Thyroid gland (tissue), 4 donors: ENCODE measurements around the gene DPYSL4.

Experiments used
- POLR2A ChIP-seq, 2 donors: fragments of 450-650 bp; IDR thresholded peaks; one replicate each; pipeline ENCODE4 v1.6.1; 2017; ENCODE audit warnings: antibody characterized with exemption in 2 of 2, mild to moderate bottlenecking in 2 of 2, moderate library complexity in 1 of 2
- TF ChIP-seq, protein P1 (sequence below), 6 experiments: fragments of 200-600 bp in 3 of 6; fragments of 450-650 bp in 3 of 6; sonication (generic) in 3 of 6; IDR thresholded peaks; one replicate each; pipeline ENCODE4 v1.5.1; 2016 to 2019; ENCODE audit warnings: antibody characterized with exemption in 6 of 6, mild to moderate bottlenecking in 2 of 6, inconsistent platforms in 1 of 6, moderate library complexity in 1 of 6

DNA sequence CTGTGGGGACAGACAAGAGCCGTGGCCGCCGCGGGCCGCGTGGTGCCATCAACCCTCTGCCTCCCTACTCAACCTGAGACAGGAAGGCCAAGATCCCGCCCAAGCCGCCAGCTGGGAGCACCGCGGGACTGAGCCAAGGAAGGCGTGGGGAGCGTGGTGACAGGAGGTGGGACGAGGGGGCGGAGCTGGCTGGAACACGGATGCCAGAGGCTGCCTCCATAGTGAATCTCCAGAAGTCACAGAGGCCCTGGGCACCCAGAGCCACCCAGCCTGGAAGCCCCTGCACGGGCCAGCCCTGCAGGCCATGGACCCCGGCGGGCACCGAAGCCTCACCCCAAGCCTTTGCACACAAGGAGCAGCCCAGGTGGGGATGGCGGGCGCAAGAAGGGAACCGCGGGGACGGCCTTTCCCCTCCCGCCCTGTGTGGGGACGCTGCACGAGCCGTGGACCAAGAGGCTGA is 18.1 kb upstream of the DPYSL4 start:
- TF ChIP-seq, protein P1, sequence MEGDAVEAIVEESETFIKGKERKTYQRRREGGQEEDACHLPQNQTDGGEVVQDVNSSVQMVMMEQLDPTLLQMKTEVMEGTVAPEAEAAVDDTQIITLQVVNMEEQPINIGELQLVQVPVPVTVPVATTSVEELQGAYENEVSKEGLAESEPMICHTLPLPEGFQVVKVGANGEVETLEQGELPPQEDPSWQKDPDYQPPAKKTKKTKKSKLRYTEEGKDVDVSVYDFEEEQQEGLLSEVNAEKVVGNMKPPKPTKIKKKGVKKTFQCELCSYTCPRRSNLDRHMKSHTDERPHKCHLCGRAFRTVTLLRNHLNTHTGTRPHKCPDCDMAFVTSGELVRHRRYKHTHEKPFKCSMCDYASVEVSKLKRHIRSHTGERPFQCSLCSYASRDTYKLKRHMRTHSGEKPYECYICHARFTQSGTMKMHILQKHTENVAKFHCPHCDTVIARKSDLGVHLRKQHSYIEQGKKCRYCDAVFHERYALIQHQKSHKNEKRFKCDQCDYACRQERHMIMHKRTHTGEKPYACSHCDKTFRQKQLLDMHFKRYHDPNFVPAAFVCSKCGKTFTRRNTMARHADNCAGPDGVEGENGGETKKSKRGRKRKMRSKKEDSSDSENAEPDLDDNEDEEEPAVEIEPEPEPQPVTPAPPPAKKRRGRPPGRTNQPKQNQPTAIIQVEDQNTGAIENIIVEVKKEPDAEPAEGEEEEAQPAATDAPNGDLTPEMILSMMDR (IDR thresholded peaks at IDR 0.05), result no peak
- no peak for TF ChIP-seq POLR2A (IDR thresholded peaks at IDR 0.05)
